GM19468 (cell line): ENCODE data around the gene NOD1.
"Not testable (repeated sequence)": the region's sequence is repeated elsewhere in the genome, so short reads cannot be mapped to it uniquely, and the experiment has no call there.

Source experiments
- ATAC-seq: cut with Tn5 transposase; IDR thresholded peaks from one replicate; pipeline ENCODE4 v1.9.1; 2021; ENCODE audit warnings: mild to moderate bottlenecking, moderate library complexity, moderate number of reproducible peaks; ENCODE audit not compliant: unreplicated experiment; ENCODE audit errors: extremely low read depth

NOD1 gene

GRCh38 chr7:30478349-30479201 lies at the start of gene NOD1:
TSS of gene NOD1 (minus strand) at chr7:30478784. CDS start at chr7:30456921, 21,863 bp downstream.
- peak; percentile 89 for ATAC-seq

- ATAC-seq, result not testable (repeated sequence)
Observed at GRCh38 chr7:30527297-30527696, 48.7 kb upstream of the NOD1 start.

GRCh38 chr7:30526163-30526562 lies 47.6 kb upstream of the NOD1 start:
- ATAC-seq, result no peak

- ATAC-seq, result no peak
Observed at GRCh38 chr7:30525429-30525828, 46.8 kb upstream of the NOD1 start.

- no peak for ATAC-seq
Observed at GRCh38 chr7:30524545-30524944, 46.0 kb upstream of the NOD1 start.

GRCh38 chr7:30523466-30523865 lies 44.9 kb upstream of the NOD1 start:
- ATAC-seq, result no peak

- no peak for ATAC-seq
Observed at GRCh38 chr7:30522159-30522558, 43.6 kb upstream of the NOD1 start.

GRCh38 chr7:30521532-30521931 lies 42.9 kb upstream of the NOD1 start:
- no peak for ATAC-seq

- no peak for ATAC-seq
Observed at GRCh38 chr7:30519122-30519521, 40.5 kb upstream of the NOD1 start.

GRCh38 chr7:30515761-30516160 lies 37.2 kb upstream of the NOD1 start:
- ATAC-seq, result no peak

GRCh38 chr7:30514776-30515175 lies 36.2 kb upstream of the NOD1 start:
- no peak for ATAC-seq

- no peak for ATAC-seq
Observed at GRCh38 chr7:30514177-30514576, 35.6 kb upstream of the NOD1 start.

- no peak for ATAC-seq
Observed at GRCh38 chr7:30513762-30514161, 35.2 kb upstream of the NOD1 start.

GRCh38 chr7:30511973-30512662 lies 33.5 kb upstream of the NOD1 start:
- no peak for ATAC-seq

- no peak for ATAC-seq
Observed at GRCh38 chr7:30511494-30511893, 32.9 kb upstream of the NOD1 start.

- no peak for ATAC-seq
Observed at GRCh38 chr7:30510124-30511075, 31.8 kb upstream of the NOD1 start.

GRCh38 chr7:30509171-30509857 lies 30.7 kb upstream of the NOD1 start:
- ATAC-seq, result not testable (repeated sequence)

GRCh38 chr7:30507346-30507900 lies 28.8 kb upstream of the NOD1 start:
- not testable (repeated sequence) for ATAC-seq

- ATAC-seq, result no peak
Observed at GRCh38 chr7:30505174-30505697, 26.7 kb upstream of the NOD1 start.
